Measurements from ENCODE around the gene ATP5F1E.

DNA sequence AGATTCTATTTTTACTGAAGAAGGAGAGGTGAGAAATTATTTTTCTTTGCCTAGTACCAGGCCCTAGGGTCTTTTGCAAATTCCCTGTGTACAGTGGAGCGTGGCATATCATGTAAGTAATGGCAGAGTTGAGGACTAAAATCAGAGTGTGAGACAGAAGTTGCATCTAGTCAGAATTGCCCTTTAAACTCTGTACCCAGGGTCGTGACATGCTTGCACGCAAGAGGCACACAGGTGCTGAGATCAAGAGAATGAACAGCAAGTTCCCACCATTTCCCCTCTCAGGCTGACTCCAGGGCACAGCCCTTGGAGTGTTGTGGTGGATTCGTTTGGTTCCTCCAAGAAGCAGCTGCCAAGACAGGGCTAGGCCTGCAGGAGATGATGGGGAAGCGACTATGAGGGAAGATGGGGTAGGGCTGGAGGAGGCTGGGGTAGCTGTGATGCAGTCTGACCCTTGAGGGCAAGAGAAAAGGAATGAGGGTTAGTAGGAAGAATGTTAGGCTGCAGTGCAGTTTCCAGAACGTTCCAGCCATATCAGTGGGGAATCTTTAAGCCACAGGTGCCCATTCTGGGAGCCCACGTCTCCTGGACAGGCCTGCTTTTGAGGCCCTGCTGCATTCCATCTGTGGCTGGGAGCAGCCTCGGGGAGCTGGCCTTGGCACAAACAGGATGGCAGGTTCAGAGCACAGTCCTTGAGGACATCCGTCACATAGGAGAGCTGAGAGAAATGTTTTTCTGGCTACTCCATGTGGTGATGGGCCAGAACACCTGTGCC is 44.2 kb downstream of the ATP5F1E start:
- no peak for TF ChIP-seq POLR2A (IDR thresholded peaks at IDR 0.05)
- TF ChIP-seq, protein P1, sequence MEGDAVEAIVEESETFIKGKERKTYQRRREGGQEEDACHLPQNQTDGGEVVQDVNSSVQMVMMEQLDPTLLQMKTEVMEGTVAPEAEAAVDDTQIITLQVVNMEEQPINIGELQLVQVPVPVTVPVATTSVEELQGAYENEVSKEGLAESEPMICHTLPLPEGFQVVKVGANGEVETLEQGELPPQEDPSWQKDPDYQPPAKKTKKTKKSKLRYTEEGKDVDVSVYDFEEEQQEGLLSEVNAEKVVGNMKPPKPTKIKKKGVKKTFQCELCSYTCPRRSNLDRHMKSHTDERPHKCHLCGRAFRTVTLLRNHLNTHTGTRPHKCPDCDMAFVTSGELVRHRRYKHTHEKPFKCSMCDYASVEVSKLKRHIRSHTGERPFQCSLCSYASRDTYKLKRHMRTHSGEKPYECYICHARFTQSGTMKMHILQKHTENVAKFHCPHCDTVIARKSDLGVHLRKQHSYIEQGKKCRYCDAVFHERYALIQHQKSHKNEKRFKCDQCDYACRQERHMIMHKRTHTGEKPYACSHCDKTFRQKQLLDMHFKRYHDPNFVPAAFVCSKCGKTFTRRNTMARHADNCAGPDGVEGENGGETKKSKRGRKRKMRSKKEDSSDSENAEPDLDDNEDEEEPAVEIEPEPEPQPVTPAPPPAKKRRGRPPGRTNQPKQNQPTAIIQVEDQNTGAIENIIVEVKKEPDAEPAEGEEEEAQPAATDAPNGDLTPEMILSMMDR (IDR thresholded peaks at IDR 0.05), result no peak
